ENCODE data around the gene RALGAPA2.

The RALGAPA2 gene

GRCh38 chr20:20733943-20734342, 21.5 kb upstream of the RALGAPA2 start (continued):
- TF ChIP-seq BACH2 (CRISPR knock-in tag; IDR thresholded peaks at IDR 0.05; ENCODE audit: borderline replicate concordance), result no peak

DNA sequence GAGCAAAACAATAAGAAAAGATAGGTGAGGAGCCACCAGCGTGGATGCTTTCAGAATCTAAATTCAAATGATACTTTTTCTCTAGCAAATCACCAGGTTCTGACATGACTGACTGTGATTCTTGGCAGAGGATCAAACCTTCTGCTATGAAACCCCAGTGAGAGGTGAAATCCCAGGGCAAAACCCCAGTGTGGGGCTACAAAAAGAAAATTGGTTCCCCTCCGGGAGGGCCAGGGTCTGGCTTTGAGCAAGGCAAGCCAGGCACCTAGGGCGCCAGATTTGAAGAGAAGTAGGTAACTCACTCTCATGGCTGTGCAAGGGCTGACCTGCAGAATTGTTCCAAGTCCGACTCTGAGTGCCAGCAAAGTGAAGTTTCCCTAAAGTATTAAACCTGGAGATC, 20.2 kb upstream of the RALGAPA2 start:
- TF ChIP-seq ZNF70 (CRISPR knock-in tag; IDR thresholded peaks at IDR 0.05) (no peak), ESRRG (CRISPR knock-in tag; IDR thresholded peaks at IDR 0.05) (no peak), ISL1 (CRISPR knock-in tag; IDR thresholded peaks at IDR 0.05) (no peak), TSHZ2 (CRISPR knock-in tag; IDR thresholded peaks at IDR 0.05) (no peak), ZFP30 (CRISPR knock-in tag; IDR thresholded peaks at IDR 0.05) (no peak), ARNTL (CRISPR knock-in tag; IDR thresholded peaks at IDR 0.05; ENCODE audit: borderline replicate concordance, low read depth) (no peak), ZNF565 (CRISPR knock-in tag; conservative IDR thresholded peaks at IDR 0.05; ENCODE audit: low read depth) (no peak), BACH2 (CRISPR knock-in tag; IDR thresholded peaks at IDR 0.05; ENCODE audit: borderline replicate concordance) (no peak), ZC3H10 (CRISPR knock-in tag; IDR thresholded peaks at IDR 0.05) (no peak), CREB5 (CRISPR knock-in tag; IDR thresholded peaks at IDR 0.05; ENCODE audit: low read depth) (no peak), CSRNP3 (CRISPR knock-in tag; IDR thresholded peaks at IDR 0.05) (no peak), GLIS3 (CRISPR knock-in tag; IDR thresholded peaks at IDR 0.05) (no peak), ZFP3 (CRISPR knock-in tag; IDR thresholded peaks at IDR 0.05) (no peak), TOX (CRISPR knock-in tag; IDR thresholded peaks at IDR 0.05; ENCODE audit: borderline replicate concordance) (no peak), OSR1 (CRISPR knock-in tag; IDR thresholded peaks at IDR 0.05) (no peak)
- TF ChIP-seq, protein P1, sequence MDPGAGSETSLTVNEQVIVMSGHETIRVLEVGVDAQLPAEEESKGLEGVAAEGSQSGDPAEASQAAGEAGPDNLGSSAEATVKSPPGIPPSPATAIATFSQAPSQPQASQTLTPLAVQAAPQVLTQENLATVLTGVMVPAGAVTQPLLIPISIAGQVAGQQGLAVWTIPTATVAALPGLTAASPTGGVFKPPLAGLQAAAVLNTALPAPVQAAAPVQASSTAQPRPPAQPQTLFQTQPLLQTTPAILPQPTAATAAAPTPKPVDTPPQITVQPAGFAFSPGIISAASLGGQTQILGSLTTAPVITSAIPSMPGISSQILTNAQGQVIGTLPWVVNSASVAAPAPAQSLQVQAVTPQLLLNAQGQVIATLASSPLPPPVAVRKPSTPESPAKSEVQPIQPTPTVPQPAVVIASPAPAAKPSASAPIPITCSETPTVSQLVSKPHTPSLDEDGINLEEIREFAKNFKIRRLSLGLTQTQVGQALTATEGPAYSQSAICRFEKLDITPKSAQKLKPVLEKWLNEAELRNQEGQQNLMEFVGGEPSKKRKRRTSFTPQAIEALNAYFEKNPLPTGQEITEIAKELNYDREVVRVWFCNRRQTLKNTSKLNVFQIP (CRISPR knock-in tag; IDR thresholded peaks at IDR 0.05; ENCODE audit: borderline replicate concordance, low read depth), result no peak
- no peak for ATAC-seq

- TF ChIP-seq TCF4 (CRISPR knock-in tag; IDR thresholded peaks at IDR 0.05; ENCODE audit: borderline replicate concordance), result no peak
- no peak for ATAC-seq
Observed at GRCh38 chr20:20731945-20732296, 19.5 kb upstream of the RALGAPA2 start.

GRCh38 chr20:20731000-20731944, 18.8 kb upstream of the RALGAPA2 start:
- ATAC-seq, result no peak
- no peak for TF ChIP-seq ARNTL (CRISPR knock-in tag; IDR thresholded peaks at IDR 0.05; ENCODE audit: borderline replicate concordance, low read depth)
- TF ChIP-seq TSHZ2 (CRISPR knock-in tag; IDR thresholded peaks at IDR 0.05), result no peak
- no peak for TF ChIP-seq ISL1 (CRISPR knock-in tag; IDR thresholded peaks at IDR 0.05)
- TF ChIP-seq, protein P2, sequence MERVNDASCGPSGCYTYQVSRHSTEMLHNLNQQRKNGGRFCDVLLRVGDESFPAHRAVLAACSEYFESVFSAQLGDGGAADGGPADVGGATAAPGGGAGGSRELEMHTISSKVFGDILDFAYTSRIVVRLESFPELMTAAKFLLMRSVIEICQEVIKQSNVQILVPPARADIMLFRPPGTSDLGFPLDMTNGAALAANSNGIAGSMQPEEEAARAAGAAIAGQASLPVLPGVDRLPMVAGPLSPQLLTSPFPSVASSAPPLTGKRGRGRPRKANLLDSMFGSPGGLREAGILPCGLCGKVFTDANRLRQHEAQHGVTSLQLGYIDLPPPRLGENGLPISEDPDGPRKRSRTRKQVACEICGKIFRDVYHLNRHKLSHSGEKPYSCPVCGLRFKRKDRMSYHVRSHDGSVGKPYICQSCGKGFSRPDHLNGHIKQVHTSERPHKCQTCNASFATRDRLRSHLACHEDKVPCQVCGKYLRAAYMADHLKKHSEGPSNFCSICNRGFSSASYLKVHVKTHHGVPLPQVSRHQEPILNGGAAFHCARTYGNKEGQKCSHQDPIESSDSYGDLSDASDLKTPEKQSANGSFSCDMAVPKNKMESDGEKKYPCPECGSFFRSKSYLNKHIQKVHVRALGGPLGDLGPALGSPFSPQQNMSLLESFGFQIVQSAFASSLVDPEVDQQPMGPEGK (CRISPR knock-in tag; IDR thresholded peaks at IDR 0.05; ENCODE audit: borderline replicate concordance), result no peak
- TF ChIP-seq ZC3H10 (CRISPR knock-in tag; IDR thresholded peaks at IDR 0.05), result no peak
- TF ChIP-seq BACH2 (CRISPR knock-in tag; IDR thresholded peaks at IDR 0.05; ENCODE audit: borderline replicate concordance), result no peak
- TF ChIP-seq, protein P1 (CRISPR knock-in tag; IDR thresholded peaks at IDR 0.05; ENCODE audit: borderline replicate concordance, low read depth), result no peak
- TF ChIP-seq PPARA (CRISPR knock-in tag; IDR thresholded peaks at IDR 0.05; ENCODE audit: borderline replicate concordance), result no peak
- no peak for TF ChIP-seq TOX (CRISPR knock-in tag; IDR thresholded peaks at IDR 0.05; ENCODE audit: borderline replicate concordance)
- TF ChIP-seq GLIS3 (CRISPR knock-in tag; IDR thresholded peaks at IDR 0.05), result no peak
- TF ChIP-seq ZNF70 (CRISPR knock-in tag; IDR thresholded peaks at IDR 0.05), result no peak
- TF ChIP-seq CSDC2 (CRISPR knock-in tag; IDR thresholded peaks at IDR 0.05), result no peak
